Forelimb muscle (tissue), 1 donor: ENCODE measurements around the gene C1QTNF7. TPM values are rescaled to one million over a fixed set of nuclear protein-coding genes. Genes with fewer than 3 reads are reported as not detected.

ENCODE experiments used
- DNase-seq: peaks from one replicate; pipeline ENCODE4 v3.0.0-alpha.2; 2013; ENCODE audit warnings: low read depth
- polyA plus RNA-seq: library from polyadenylated mRNA; unstranded; fragments of 120-200 nt; gene quantifications from one replicate; pipeline ENCODE4 v1.2.1, GENCODE V29; 2013; ENCODE audit not compliant: insufficient read length

The C1QTNF7 gene
- polyA plus RNA-seq, 1 donor = 2.5 TPM

- DNase-seq = no peak
Measured at GRCh38 chr4:15457406-15458201, 29.8 kb downstream of the C1QTNF7 start.

- no peak for DNase-seq
Measured at GRCh38 chr4:15458616-15459015, 30.8 kb downstream of the C1QTNF7 start.

- DNase-seq = no peak
Measured at GRCh38 chr4:15459706-15460105, 31.9 kb downstream of the C1QTNF7 start.

- no peak for DNase-seq
Measured at GRCh38 chr4:15466596-15466995, 38.8 kb downstream of the C1QTNF7 start.

GRCh38 chr4:15469402-15470127 is 41.7 kb downstream of the C1QTNF7 start, which contains the start of gene CC2D2A:
CC2D2A (plus strand) TSS chr4:15469882; CDS start chr4:15475933, 6,051 bp downstream.
- DNase-seq = no peak

- DNase-seq = no peak
Measured at GRCh38 chr4:15470128-15470475, 42.3 kb downstream of the C1QTNF7 start.

GRCh38 chr4:15476396-15476795 is 48.6 kb downstream of the C1QTNF7 start:
- no peak for DNase-seq

- DNase-seq = no peak
Measured at GRCh38 chr4:15478724-15479088, 50.9 kb downstream of the C1QTNF7 start.

- peak; percentile 86 for DNase-seq
Measured at GRCh38 chr4:15479089-15479912, 51.5 kb downstream of the C1QTNF7 start.

GRCh38 chr4:15479913-15480185 is 52.0 kb downstream of the C1QTNF7 start:
- DNase-seq = no peak

- no peak for DNase-seq
Measured at GRCh38 chr4:15481961-15482745, 54.3 kb downstream of the C1QTNF7 start.

GRCh38 chr4:15482842-15483241 is 55.0 kb downstream of the C1QTNF7 start:
- DNase-seq = no peak

GRCh38 chr4:15488136-15488535 is 60.3 kb downstream of the C1QTNF7 start:
- no peak for DNase-seq

- DNase-seq = peak; percentile 40
Measured at GRCh38 chr4:15488658-15489470, 61.0 kb downstream of the C1QTNF7 start.

GRCh38 chr4:15489551-15489950 is 61.7 kb downstream of the C1QTNF7 start:
- DNase-seq = no peak

GRCh38 chr4:15493411-15493810 is 65.6 kb downstream of the C1QTNF7 start:
- no peak for DNase-seq

- DNase-seq = no peak
Measured at GRCh38 chr4:15495621-15496020, 67.8 kb downstream of the C1QTNF7 start.
